DMS53 treated with DMSO at 0.1 percent for 48 hours (cell line): ENCODE measurements around the gene MSX2.

Experiments
- DNase-seq: peaks from one replicate; lab custom pipeline; 2025; ENCODE audit not compliant: unreplicated experiment; lab: John Stamatoyannopoulos, UW

Gene MSX2

DNA sequence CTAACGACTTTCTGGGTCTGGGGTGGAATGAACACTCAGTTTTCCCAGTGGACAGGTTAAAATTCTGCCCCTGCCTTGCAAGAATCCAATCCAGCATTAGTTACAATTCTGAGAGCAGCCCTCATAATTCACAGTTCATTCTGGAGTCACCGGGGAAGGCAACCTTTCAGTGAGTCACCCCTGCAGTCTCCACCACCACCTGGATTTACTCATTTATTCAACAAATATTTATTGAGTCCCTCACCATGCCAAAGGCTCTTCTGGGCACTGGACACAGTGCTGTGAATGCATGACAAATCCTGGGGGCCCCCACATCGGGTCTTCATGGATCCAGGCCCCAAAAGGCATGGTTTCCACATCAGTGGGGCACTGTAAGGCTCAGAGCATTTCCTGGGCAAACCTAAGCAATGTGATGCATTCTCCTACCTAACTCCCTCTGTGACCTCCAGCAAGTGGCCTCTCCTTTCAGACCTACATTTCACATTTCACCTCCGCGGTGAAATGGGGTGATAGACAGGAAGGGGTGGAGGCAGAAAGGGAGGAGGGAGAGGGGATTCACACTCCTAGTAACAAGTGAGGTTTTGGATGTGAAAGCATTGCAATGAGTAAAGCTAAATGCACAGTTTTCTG lies 6.4 kb upstream of the MSX2 start:
- no peak for DNase-seq

DNA sequence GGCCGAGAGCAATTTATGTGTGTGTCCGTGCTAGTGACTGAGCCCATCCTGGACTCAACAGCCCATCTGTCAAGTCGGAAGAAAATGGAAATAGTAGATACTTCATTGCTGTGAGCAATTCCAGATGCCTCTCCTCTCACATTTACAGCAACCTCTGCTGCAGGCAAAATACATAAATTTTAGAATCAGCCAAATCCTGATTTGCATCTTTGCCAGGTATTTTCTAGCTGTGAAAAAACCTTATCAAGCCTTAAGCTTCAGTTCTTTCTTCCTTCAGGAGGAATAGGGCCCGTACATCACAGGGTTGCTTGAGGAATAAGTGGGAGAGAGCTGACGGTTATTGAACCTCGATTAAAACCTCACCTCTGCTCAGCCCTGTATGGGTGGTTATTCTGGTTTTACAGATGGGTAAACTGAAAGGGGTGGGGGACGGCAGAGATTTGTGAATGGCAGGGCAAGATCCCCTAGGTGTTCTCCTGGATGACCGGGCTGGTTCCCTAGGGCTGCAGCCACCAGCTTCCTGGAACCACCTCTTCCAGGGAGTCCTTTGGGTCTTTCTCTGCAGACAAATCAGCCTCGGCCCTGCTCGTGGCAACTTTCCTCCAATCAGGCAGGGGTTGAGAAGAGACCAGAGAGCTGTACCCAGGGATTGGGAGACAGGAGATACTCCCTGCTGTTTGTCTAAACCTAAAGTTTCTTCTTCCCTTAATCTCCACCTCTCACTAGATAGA lies 5.3 kb upstream of the MSX2 start:
- no peak for DNase-seq

DNA sequence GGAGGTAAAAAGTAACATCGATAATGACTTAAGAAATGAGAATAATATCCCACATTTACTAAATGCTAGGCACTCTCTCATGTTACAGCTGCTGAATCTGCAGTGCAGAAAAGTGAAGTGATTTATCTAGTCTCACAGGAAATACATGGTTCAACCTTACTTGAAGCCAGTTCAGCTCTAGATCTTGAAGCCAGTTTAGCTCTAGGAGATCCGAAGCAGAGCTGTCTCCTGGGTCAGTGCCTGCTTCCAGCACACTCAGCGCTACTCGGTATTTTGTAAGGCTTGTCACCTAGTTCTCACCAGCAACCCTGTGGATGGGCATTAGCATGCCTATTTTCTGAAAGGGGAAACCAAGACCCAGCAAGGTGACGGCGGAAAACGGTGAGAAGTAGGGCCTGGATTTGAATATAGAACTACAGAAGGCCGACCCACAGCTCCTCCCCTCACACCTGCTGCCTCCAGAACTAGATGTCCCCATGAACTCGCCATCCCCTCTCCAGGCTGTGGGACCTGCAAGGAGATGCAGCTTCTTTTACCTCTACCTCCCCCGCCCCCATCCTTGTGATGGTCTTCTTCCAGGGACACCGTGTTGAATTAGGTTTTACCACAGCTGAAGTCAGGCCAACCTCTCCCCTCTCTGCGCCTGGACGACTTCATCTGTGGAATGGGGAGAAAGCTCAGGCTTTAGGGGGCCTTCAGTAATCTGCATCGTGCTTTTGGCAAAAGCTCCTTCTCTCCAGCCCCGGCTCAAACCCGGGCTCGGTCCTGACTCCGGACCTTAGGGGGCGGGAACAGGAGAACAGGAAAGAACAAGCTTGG lies 4.4 kb upstream of the MSX2 start:
- DNase-seq: no peak

DNA sequence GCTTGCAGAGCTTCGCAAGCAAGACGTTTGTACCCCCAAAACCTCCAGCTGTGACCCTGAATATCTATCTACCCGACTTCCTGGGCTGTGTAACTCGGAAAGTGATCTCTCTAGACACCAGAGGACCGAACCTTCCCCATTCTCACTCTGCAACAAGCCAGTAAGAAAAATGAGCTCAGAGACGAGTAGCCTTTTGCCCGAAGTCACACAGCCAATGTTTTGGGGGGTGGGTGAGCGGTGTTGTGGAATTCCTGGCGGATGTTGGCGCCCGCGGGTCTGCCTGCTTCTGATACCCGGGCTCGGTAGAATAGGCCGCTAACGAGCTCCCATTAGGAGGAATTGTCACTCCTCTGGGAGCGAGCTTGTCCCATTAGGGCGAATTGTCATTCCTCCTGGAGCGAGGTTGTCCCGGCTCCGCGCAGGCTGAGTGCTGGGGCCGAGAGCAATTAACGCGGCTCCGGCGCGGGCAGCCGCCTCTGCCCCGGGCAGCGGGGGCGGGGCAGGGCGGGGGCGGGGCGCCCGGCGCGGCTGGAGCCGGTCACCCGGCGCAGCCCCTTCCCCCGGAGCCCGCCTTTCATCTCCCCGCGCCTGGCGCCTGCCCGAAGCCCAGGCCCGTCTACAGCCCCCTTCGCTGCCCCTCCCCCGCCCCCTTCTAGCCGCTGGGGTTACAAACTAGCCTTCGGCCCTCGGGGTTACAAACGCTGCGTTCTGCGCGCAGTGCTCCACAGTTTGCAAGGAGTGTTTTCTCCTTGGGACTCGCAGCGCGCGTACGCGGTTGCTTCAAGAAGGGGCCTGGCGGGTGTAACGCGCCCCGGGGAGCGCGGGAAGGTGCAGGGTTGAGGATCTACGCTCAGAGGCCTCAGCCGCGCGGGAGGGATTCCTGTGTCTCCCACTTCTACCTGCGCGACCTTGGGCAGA lies 3.5 kb upstream of the MSX2 start:
- no peak for DNase-seq

DNA sequence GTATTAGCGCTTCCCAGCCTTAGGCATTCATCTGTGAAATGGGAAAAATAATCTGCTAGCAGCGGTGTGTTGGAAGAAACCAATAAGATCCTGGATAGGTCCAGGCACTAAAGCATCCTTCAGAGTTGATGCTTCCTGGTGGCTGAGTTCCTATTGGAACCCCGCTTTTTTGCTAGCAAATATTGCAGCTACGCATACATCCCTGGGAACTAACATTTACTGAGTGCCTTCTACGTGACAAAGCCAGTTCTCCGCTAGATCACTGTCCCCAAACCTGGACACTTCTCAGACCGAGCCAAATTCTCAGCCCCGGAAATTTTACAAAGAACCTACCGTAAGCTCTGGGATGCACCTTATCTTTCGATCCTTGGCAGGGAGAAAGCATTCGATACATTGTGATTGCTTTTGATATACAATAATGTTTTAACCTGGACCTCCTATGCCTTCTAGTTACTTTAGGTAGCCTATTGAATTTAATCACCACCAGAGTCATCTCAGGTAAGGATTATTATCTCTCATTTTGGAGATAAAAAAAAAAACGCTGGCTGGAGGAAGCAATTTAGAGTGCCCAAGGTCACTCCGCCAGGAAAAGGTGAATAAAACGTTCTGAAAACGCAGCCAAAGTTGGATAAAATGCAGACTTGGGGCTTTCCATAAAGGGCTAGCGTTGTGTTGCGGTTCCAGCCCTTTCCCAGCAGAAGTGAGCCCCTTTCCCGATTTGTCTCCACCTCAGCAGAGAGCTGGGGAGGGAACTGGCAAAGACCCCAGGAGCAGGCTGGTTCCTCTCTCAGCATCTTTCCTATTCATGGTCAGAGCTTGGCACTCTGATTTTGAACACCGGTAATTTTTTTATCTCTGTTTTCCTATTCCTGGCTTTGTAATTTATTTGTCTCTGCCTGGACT lies 2.6 kb upstream of the MSX2 start:
- DNase-seq: no peak

DNA sequence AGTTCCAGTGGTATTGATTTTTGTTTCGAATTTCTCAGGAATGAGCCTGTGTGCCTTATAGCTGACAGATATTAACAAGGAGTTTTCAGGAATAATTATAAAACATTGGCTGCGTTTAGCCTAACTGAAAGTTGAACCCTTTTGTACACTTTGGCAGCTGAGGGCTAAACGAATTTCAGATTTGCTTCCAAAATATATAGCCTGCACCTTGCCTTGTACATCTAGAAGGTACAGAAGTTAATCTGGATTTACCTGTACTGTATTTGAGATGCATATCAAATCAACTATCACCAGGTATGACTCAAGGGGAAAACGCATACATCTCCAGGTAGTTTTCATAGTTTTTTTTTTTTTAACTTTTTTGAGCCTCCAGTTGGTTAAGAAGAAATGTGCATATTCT lies 1.9 kb upstream of the MSX2 start:
- no peak for DNase-seq

DNA sequence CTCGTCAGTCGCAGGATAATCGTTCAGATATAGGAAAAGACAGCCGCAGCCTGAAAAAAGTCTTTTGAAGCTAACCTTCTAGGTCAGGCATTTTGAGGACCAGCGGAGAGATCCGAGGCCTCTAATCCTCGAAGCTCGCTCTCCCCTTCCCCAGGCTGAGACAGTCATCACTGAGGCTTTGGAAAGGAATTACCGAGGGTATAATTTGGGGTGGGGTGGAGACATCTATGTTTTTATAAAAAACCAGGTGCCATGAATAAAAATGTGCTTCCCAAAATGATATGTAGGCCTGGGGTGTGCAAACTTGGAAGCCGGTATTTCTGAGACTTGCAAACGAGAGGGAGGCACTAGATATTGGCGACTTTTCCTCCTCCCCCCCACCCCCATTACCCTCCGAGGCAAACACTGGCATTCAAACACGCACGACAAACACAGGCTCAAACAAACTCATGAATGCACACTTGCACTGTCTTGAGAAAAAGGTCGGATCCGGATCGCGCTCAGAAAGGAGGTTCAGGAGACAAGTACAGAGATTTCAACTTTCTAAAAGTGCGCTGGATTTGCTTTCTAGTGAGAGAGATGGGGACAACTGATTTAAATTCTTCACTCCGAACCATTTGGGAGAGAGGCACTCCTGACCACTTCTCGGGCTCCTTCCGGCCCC lies 935 bp upstream of the MSX2 start:
- DNase-seq: no peak

DNA sequence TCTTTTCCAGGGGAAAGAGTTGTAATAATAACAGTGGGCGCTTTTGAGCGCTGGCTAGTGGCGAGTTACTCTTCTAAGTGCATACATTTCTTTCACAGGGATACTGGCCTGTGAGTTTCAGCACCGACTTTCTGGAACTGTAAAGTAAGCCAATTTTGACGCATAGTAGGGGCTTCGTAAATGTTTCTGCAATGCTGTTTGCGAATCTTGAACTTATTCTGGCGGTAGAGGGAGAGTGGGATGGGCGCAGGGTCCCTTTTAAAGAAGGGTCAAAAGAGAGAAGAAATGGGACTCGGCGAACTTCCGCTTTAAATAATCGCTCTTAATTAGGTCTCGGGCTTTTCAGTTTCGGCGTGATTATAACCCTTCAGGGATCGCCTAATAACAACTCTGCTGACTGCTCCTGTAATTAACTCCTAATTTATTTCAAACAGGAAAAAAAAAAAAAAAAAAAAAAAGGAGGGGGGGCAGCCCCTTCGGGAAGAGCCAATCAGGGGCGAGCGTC lies 351 bp upstream of the MSX2 start:
- no peak for DNase-seq

DNA sequence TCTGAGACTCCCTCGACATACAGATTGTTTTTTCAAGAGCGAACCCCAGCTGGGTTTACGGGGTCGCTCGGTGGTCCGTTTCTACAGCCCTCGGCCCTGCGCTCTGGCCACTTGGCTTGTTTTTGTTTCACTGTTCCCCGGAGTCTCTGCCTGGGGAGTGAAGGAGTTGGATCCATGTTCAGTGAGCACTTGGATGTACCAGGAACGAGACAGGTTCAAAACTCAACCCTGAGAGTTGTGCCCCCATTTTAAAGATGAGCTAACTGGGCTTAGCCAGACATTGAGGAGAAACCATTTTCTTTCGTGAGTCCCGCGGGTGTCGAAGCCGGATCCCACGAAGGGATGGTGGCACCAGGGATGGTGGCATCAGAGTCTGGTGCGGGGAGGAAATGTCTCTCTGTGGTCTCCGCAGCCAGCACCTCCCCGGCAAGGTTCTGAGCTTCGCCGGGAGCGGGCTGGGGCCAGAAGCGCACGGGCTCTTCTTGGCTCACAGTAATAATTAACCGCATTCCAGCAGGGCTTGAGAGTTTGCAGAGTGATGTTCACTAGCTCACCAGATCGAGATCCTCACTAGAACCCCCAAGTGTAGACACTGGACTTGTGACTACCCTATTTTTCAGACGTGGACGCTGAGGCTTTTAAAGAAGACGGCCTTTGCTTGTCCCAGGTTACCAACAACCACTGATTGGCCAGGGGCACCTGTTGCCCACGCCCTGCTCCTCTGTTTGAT lies 1.0 kb downstream of the MSX2 start:
- DNase-seq: no peak

DNA sequence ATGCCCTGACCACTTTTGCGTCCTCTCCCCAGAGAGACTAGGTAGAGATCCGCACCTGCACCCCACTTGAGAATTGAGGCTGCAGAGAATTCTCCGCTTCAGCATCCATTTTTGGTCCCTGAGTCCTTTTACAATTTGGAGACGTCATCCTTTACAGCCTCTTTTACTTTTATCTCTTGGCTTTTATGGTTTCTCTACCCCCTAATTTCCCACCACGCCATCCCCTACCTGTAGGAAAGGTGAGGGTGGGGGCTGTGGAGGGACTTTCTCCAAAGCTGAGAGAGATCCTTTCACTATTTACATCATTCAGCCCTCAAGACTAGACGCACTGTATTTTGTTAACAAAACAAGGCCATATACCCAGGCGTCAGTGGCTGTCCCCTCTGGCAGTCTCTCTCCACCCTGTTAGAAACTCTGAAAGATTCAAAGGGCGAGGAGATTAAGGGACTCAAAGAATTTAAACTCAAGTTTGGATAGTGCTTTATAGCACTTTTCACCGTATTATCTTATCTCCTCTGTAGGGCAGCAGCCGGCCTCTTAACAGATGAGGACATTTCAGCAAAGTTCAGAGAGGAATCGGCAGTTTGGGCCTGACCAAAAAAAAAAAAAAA lies 1.7 kb downstream of the MSX2 start:
- DNase-seq: no peak

DNA sequence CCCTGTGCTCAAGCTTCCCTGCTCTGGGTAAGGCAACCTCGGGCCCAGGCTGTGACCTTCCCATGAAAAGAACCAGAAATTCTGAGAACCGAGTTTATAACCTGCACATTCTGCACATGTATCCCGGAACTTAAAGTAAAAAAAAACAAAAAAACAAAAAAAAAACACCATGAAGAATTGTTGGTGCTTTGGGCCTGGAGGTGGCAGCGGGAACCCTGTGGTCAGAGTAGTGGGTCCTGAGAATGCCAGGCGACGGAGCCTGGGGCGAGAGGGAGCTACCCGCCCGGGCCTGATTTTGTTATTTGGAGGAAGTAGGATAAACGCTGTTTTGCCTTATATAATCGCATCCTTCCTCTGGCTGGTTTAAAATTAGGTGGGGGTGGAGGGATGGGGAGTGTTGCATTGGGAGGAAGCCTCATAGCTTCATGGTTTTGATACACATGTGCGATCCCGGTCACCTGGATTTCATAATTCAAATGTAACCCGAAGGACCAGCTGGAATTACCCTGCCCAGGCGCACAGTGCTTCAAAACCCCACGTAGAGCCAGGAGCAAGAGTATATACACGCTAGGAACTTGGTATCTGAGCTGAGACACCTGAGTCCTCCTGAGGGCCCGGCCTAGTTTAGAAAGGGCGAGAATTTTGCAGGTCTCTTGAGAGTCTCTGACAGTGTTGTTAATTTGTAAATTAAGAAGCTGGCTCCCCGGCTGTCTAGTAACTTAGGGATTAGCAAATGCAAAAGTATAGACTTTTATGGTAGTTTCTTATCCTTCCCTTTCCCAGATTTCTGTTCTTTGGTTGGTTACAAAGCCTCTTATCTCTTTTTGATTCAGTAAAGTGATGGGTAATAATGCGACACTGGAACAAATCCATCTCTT lies 2.8 kb downstream of the MSX2 start:
- no peak for DNase-seq

DNA sequence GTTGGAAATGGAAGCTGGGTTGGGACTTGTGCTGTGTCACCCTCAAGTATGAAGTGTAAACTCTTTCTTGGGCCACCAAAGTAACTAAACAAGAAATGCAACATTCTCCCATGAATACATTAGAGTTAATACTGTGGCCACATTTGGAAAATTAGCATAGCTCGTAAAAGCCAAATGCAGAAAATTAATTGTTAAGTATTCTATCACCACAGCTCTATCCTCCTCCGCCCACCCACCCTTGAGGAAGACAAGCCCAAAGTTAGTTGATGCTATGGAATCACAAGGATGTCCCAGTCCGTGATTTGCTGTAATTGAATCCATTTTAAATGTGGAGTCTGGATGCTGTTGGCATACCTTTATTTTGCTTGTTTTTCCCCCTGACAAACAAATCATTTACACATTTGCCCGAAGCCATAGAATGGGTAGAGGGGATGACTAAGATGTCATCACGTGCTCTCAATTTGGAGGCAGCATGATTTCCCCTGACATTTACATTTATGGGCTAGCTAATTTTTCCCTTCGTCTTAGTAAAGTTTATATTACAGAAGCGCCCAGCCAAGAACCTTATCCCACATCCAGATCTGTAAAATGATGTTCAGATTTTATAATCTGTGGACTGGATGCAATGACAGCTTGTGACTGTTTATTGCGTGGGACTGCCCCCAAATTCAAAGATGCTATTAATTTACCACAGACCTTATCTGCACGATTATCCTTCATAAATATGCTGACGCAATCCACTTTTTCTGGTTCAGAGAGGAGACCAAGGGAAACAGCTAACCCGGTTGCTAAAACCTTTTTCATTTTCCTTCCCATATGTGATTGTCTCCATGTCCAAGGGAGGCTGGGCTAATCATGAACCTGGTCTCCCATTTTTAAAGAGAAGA lies 3.7 kb downstream of the MSX2 start:
- no peak for DNase-seq

DNA sequence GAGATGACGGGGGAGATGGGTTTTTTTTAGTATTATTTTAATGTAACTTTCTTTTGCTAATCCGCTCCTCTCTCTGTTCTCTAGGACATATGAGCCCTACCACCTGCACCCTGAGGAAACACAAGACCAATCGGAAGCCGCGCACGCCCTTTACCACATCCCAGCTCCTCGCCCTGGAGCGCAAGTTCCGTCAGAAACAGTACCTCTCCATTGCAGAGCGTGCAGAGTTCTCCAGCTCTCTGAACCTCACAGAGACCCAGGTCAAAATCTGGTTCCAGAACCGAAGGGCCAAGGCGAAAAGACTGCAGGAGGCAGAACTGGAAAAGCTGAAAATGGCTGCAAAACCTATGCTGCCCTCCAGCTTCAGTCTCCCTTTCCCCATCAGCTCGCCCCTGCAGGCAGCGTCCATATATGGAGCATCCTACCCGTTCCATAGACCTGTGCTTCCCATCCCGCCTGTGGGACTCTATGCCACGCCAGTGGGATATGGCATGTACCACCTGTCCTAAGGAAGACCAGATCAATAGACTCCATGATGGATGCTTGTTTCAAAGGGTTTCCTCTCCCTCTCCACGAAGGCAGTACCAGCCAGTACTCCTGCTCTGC lies 4.8 kb downstream of the MSX2 start:
- no peak for DNase-seq

DNA sequence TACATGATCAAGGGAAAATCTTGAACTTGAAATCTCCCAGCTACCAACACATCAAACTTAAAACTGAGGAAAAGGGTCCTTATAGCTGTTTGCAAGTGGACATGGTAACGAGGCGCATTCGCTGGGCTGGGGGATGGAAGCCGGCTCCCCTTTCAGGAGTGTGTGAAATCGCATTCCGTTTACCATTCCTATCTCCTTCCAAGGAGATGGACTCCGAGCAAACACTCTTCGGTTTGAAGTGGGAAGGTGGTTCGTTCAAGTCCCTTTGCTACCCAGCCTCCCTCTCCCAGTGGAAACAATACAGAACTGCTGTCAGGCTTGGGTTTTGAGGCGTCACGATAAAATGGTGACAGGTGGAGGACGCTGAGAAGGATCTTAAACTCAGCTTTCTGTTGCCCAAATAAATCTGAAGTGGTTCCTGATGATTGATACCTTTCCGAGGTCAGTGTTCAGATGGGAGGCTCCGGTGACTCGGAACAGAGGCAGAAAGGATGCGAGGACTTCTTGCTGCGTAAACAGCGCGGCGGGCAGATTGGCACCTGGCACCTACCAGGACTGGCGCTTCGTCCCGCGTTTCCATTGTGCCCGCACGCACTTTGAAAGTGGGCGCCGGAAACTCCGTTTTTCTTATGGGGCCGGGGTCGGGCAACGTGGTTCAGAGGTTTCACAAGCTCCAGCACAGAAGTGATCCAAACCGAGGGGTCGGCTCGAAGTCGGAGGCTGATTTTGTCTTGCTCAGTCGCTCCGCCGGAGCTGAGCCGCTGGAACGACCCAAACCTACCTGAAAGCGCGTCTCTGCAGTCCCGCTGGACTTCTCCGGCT lies 7.0 kb downstream of the MSX2 start:
- no peak for DNase-seq
